Measurements from ENCODE around the gene RASSF5.

The RASSF5 gene

DNA sequence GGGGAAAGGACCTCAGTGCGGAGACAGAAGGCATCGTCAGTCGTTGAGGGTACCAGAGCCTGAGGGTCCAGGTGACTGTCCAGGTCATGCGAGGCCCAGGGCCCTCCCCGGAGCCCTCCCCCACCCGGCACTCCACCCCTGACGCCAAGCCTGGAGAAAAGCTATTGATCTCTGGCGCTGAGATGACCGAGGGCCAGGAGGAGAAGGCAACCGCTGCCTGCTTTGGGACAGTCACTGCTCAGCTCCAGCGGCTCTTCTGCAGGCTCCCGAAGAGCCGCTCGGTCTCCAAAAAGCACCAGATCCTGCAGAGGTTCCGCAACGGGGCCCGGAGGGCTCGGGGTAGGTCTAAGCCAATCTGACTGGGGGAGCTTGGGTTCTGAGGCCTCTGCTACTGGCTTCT lies 10.9 kb downstream of the RASSF5 start:
- CTCF ChIA-PET = interaction anchor here (1.0 to 3.4 kb wide), 6 partner anchors 12 to 65 kb away, joined by 3 to 15 read pairs (median 8); partner anchors contain the start of gene RASSF5
- DNase-seq (ENCODE audit: low read depth, low spot score) = no peak
- TF ChIP-seq, protein P1, sequence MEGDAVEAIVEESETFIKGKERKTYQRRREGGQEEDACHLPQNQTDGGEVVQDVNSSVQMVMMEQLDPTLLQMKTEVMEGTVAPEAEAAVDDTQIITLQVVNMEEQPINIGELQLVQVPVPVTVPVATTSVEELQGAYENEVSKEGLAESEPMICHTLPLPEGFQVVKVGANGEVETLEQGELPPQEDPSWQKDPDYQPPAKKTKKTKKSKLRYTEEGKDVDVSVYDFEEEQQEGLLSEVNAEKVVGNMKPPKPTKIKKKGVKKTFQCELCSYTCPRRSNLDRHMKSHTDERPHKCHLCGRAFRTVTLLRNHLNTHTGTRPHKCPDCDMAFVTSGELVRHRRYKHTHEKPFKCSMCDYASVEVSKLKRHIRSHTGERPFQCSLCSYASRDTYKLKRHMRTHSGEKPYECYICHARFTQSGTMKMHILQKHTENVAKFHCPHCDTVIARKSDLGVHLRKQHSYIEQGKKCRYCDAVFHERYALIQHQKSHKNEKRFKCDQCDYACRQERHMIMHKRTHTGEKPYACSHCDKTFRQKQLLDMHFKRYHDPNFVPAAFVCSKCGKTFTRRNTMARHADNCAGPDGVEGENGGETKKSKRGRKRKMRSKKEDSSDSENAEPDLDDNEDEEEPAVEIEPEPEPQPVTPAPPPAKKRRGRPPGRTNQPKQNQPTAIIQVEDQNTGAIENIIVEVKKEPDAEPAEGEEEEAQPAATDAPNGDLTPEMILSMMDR (IDR thresholded peaks at IDR 0.05; ENCODE audit: insufficient read depth, low read length, missing control alignments) = no peak
- H3K4me3 ChIP-seq (ENCODE audit: low read depth, low read length) = no peak overlapping the region
- POLR2A ChIA-PET = no interaction called here

DNA sequence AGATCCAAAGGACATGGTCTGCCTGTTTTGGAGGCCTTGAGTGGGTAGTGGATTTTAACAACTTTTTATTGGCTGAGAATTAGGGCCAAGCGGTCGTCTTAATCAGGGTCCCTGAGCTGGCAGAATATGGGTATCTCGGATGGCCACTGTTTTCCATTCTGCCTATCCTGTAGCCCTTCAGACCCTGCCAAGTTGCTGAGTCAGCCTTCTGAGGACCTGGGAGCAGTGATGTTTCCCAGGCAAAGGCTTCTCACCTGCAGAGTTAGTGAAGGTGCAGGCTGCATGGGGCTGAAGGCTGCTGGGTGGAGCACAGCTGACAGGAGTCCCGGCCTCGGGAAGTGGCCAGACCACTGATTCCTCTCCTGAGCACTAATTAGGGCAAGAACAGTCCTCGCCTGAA lies 11.4 kb downstream of the RASSF5 start:
- DNase-seq (ENCODE audit: low read depth, low spot score) = no peak
- POLR2A ChIA-PET = no interaction called here
- TF ChIP-seq, protein P1 (IDR thresholded peaks at IDR 0.05; ENCODE audit: insufficient read depth, low read length, missing control alignments) = no peak
- CTCF ChIA-PET = interaction anchor here (0.9 to 3.4 kb wide), 5 partner anchors 12 to 91 kb away, joined by 3 to 15 read pairs (median 11); partner anchors contain the start of gene RASSF5
- H3K4me3 ChIP-seq (ENCODE audit: low read depth, low read length) = no peak overlapping the region

- TF ChIP-seq, protein P1 (IDR thresholded peaks at IDR 0.05; ENCODE audit: insufficient read depth, low read length, missing control alignments) = no peak
- ChIA-PET POLR2A (no interaction called here), CTCF (interaction anchor here (0.7 to 3.4 kb wide), 10 partner anchors 12 to 88 kb away, joined by 3 to 35 read pairs (median 3); no protein-coding TSS in a partner anchor)
- no peak overlapping the region for H3K4me3 ChIP-seq (ENCODE audit: low read depth, low read length)
- no peak for DNase-seq (ENCODE audit: low read depth, low spot score)
Measured at GRCh38 chr1:206521127-206521526, 13.8 kb downstream of the RASSF5 start.

GRCh38 chr1:206521694-206522402 lies 14.5 kb downstream of the RASSF5 start:
- ChIA-PET POLR2A (no interaction called here), CTCF (interaction anchor here (0.6 to 3.4 kb wide), 12 partner anchors 9 to 109 kb away, joined by 3 to 35 read pairs (median 3); no protein-coding TSS in a partner anchor)
- DNase-seq (ENCODE audit: low read depth, low spot score) = no peak
- no peak overlapping the region for H3K4me3 ChIP-seq (ENCODE audit: low read depth, low read length)
- TF ChIP-seq, protein P1 (IDR thresholded peaks at IDR 0.05; ENCODE audit: insufficient read depth, low read length, missing control alignments) = no peak

GRCh38 chr1:206524739-206525364 lies 17.5 kb downstream of the RASSF5 start:
- TF ChIP-seq, protein P1 (IDR thresholded peaks at IDR 0.05; ENCODE audit: insufficient read depth, low read length, missing control alignments) = no peak
- ChIA-PET CTCF (interaction anchor here (0.9 to 4.6 kb wide), 4 partner anchors 9 to 59 kb away, joined by 3 to 25 read pairs (median 4); no protein-coding TSS in a partner anchor), POLR2A (no interaction called here)
- H3K4me3 ChIP-seq (ENCODE audit: low read depth, low read length) = no peak overlapping the region
- no peak for DNase-seq (ENCODE audit: low read depth, low spot score)

Data from AG04449 (cell line).